HG03196 (cell line): ENCODE results near the gene TRPM5.

Experiments
- ATAC-seq: cut with Tn5 transposase; IDR thresholded peaks from one replicate; pipeline ENCODE4 v1.9.1; 2021; ENCODE audit not compliant: unreplicated experiment

TRPM5 gene

DNA sequence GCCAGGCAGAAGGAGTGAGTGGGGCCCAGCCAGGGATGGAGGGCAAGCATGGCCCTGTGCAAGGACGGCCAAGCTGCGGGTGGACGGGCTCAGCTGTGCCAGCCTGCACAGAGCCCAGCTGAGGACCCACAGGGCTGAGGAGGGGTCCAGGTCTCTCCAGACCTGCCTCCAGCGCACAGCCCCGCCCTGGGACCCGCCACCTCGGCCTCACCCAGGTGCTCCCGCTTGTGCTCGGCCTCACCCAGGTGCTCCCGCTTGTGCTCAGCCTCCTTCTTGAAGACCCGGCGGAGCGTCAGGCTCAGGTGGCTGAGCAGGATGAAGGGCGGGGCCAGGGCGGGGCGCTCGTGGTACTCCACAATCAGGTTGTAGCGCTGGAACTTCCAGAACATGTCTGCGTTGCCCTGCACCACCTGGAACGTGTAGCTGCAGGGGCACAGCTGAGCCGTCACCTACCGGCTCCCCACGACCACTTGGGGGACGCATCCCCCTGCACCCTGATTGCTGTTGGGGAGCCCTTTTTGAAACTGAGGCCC is 37.4 kb downstream of the TRPM5 start:
- no peak for ATAC-seq

DNA sequence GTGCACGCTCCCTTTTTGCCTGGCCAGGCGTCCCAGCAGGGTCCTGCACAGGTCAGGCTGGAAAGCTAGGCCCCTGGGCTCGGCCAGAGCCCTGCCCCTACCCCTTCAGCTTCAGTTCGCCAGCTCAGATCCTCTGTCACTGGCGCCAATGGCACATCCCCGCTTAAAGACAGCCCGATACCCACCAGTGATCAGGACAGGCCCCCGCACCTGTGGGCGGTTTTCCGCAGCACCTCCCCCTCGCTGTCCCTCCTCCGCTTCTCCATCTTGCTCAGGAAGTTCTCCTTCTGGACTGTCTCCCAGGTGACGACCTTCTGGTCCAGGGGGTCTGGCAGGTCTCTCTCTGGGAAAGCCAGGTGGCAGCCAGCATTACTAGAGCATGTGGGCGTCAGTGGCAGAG is 37.9 kb downstream of the TRPM5 start:
- no peak for ATAC-seq

- ATAC-seq: no peak
These were observed 39.5 kb downstream of the TRPM5 start for GRCh38 chr11:2404735-2405196.

DNA sequence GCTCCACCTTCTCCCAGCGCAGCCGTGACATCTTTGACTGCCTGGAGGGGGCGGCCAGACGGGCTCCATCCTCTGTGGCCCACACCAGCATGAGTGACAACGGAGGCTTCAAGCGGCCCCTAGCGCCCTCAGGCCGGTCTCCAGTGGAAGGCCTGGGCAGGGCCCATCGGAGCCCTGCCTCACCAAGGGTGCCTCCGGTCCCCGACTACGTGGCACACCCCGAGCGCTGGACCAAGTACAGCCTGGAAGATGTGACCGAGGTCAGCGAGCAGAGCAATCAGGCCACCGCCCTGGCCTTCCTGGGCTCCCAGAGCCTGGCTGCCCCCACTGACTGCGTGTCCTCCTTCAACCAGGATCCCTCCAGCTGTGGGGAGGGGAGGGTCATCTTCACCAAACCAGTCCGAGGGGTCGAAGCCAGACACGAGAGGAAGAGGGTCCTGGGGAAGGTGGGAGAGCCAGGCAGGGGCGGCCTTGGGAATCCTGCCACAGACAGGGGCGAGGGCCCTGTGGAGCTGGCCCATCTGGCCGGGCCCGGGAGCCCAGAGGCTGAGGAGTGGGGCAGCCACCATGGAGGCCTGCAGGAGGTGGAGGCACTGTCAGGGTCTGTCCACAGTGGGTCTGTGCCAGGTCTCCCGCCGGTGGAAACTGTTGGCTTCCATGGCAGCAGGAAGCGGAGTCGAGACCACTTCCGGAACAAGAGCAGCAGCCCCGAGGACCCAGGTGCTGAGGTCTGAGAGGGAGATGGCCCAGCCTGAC is 41.2 kb downstream of the TRPM5 start:
- ATAC-seq: no peak

DNA sequence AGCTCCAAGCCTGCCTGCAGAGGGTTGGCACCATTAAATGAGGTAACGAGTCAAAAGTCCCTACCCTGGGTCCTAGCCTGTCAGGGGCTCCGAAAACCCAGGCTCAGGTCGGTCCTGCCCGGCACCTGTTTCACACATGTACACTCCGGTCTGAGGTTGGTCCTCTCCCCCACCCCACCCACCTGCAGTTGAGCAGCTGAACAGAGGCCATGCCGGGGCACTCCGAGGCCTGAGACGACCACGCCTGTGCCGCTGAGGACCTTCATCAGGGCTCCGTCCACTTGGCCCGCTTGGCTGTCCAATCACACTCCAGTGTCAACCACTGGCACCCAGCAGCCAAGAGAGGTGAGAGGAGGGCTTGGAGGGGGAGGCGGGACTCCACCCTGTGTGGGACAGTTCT is 42.2 kb downstream of the TRPM5 start:
- no peak for ATAC-seq

DNA sequence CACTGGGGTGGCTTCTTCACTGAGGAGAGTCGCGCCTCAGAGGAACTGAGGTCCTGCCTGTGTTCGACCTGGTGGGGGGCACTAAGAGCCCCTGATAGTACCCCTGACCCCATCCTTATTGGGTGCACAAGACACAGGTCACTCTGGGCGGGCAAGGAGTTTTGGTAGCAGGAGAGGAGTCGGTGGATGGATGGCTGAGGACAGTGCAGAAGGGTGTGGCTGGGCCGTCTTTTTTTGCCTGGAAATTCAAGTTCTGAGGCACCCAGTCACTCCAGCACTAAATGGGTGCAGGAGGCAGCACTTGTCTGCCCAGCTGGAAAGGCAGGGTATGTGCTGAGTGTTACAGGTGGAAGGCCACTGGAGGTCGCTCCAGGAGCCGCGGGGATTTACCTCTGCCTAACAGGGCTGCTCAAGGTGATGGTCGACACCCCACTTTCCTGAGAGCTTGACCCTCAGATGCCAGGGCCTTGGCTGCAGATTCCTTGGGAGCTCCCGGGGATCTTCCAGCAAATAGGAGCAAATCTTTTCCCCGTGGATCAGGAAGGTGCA is 42.8 kb downstream of the TRPM5 start:
- no peak for ATAC-seq

GRCh38 chr11:2400762-2401435 is 43.4 kb downstream of the TRPM5 start:
- peak; percentile 3 for ATAC-seq

DNA sequence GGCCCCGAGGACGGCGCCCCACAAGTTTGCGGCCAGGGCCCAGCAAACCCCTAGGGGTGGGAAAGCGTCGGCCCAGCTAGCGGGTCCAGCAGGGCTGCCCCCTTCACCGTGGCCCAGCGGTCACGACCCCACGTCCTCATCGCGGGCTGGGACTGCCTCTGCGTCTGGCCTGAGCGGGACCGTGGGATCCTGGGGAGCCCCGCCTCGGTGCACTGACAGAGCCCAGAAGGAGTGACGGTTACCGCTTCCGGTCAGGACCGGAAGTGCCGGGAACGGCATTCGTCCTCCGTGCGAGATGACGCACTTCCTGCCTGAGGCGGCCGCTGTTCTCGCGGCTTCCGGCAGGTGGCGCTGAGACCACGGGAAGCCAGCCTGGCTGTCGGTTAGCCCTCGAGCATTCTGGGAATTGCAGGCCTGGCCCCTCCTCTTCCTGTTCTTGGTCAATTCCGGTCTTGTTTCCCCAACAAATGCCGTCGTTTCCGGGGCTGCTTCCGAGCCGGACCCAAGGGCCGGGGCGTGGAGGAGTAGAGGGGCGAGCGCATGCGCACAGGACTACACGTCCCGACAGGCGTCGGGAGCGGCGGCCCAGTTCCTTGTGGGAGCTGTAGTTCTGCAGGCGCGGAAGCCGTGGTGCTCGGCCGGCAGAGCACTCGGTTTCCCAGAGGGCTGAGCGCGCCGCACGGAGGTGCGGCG is 44.1 kb downstream of the TRPM5 start, which contains the start of gene TSSC4:
Gene TSSC4, plus strand, starts transcription at position 682 of the 693 bp plus-strand sequence. CDS start 1,884 bp downstream, outside the sequence.
- peak; percentile 75 for ATAC-seq

DNA sequence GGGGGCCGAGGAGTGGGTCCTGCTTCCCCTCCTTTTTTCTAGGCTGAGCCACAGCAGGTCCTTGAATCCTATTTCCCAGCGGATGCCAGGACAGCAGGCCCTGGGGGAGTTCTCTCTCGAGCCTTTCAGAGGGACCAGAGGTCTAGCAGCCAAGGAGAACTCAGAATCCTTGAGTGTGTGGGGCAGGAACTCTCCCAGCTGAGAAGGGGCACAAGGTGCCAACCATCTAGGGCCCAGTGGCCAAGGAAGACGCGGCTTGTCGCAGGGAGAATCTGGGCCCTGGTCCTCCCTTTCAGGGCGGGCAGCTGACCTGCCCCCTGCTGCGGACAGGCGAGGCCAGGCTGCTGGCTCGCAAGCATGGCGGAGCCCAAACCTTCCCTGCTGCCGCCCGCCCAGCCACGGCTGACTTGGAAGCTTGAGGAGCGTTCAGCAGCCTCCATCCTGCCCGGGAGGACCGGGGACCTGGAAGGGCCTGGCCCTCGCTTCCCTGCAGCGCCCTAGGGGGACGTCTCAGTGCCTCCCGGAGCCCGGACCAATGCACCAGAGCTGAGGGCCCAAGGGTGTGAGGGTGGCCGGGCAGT is 44.7 kb downstream of the TRPM5 start:
- ATAC-seq: no peak

DNA sequence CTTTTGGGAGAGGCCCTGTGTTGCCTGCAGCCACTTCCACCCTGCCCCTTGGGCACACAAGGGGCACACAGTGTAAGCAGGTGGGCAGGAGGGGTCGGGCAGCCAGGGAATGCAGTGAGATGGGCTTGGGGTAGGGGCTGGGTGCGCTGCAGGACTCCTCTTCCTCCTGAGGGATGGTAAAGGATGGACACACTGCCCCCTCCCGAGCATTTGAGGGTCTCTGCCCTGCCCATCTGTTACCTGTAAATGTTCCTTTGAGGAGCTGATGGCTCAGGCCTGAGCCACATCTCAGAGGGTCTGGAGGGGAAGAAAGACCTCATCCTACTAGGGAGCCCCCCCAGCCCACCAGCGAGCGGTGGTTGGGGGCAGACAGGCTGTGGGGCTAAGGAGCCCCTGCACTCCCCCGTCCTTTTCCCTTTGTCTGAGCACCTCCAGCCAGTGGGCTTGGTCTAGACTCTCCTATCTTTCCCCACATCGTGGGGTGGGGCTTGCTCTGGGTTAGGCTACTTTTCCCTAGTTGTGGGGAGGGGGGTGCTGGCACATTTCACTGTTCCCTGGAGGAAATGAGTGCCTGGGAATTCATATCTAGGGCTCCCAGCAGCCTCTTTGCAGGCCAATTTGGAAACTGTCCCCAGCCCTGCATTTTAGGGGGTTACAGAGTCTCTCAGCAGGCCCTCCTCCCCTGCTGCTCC is 45.5 kb downstream of the TRPM5 start:
- ATAC-seq: no peak

DNA sequence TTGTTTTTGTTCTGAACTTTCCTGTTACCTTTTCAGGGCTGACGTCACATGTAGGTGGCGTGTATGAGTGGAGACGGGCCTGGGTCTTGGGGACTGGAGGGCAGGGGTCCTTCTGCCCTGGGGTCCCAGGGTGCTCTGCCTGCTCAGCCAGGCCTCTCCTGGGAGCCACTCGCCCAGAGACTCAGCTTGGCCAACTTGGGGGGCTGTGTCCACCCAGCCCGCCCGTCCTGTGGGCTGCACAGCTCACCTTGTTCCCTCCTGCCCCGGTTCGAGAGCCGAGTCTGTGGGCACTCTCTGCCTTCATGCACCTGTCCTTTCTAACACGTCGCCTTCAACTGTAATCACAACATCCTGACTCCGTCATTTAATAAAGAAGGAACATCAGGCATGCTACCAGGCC is 47.3 kb downstream of the TRPM5 start:
- no peak for ATAC-seq

DNA sequence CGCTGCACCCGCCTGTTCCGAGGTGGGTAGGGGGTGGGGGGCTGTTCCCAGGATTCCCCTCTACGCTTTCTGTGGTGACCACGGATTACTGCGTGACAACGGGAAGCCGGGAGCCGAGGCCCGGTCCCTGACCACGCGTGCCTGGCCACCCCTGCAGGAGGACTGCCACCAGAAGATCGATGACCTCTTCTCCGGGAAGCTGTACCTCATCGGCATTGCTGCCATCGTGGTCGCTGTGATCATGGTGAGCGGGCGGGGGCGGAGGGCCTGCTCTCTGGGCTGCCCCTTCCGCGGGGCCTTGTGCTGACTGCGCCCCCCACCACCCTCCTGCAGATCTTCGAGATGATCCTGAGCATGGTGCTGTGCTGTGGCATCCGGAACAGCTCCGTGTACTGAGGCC is 47.8 kb downstream of the TRPM5 start:
- no peak for ATAC-seq

DNA sequence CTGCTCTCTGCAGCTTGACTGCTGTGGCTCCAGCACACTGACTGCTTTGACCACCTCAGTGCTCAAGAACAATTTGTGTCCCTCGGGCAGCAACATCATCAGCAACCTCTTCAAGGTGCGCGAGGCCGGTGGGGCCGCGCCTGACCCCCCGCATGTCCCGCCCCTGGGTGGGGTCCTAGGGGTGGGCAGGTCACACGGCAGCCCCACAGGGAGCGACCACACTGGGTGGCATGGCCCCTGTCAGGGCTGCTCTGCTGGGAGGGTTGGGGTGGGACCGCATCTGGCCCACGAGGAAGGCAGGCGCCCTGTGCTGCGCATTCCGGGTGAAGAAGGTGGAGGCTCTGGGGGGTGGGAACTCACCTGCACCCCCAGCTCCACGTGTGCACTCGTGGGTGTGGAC is 48.5 kb downstream of the TRPM5 start:
- ATAC-seq: no peak

DNA sequence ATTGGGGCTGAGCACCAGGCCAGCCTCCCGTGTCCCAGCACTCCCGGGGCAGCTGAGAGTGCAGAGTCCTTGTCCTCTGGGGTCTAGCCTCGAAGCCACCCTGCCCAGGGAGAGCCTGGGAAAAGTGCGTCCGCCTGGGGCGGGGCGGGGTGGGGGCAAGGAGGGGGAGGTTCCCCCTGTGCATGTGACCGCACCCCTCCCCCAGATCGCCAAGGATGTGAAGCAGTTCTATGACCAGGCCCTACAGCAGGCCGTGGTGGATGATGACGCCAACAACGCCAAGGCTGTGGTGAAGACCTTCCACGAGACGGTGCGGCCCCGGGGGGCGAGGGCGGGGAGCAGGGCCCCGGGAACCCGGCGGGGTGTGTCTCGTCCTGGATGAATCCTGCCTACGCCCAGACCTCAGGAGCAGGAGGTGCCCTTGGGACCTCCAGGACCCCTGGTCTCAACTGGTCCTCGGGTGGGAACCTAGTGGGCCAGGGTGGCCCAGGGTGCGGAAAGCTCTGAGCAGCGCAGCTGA is 49.0 kb downstream of the TRPM5 start:
- ATAC-seq: no peak

DNA sequence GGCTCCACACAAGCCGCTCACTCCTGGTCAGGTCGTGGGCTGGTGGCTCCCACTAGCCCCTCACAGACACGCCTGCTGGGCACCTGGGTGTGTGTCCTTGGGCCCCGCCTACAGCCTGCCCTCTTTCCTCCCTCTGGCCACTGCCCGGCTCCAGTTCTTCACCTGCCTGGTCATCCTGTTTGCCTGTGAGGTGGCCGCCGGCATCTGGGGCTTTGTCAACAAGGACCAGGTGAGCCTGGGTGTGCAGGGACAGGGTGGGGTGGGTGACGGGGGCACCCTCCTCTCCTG is 49.6 kb downstream of the TRPM5 start:
- ATAC-seq: no peak
